Left kidney (tissue), 8 donors: ENCODE results near the gene SOD2. TPM values are rescaled to one million over a fixed set of nuclear protein-coding genes. Genes with fewer than 3 reads are reported as not detected.
"Not testable (repeated sequence)": the region's sequence is repeated elsewhere in the genome, so short reads cannot be mapped to it uniquely, and the experiment has no call there.

Experiments
- DNase-seq: peaks from one replicate; pipeline ENCODE4 v3.0.0-alpha.2; 2013
- long read RNA-seq, 8 donors: transcript quantifications; one replicate each; lab custom pipeline, GENCODE V29; 2026
- polyA plus RNA-seq: library from polyadenylated mRNA; unstranded; fragments of 120-200 nt; gene quantifications from one replicate; pipeline ENCODE4 v1.2.1, GENCODE V29; 2013; ENCODE audit not compliant: insufficient read length

Gene SOD2
- 121 TPM for polyA plus RNA-seq
- long read RNA-seq, donor 1, full-length matches to known transcripts: 35 of 65 reads
- long read RNA-seq, donor 1, partial matches to known transcripts: 30 of 65 reads
- long read RNA-seq, donor 1, other reads (novel, unspliced or antisense): 0 of 65 reads
- long read RNA-seq, donor 2, full-length matches to known transcripts: 29 of 29 reads
- long read RNA-seq, donor 2, partial matches to known transcripts: 0 of 29 reads
- long read RNA-seq, donor 2, other reads (novel, unspliced or antisense): 0 of 29 reads
- long read RNA-seq, donor 3, full-length matches to known transcripts: 15 of 15 reads
- long read RNA-seq, donor 3, partial matches to known transcripts: 0 of 15 reads
- long read RNA-seq, donor 3, other reads (novel, unspliced or antisense): 0 of 15 reads
- long read RNA-seq, donor 4, full-length matches to known transcripts: 5 of 12 reads
- long read RNA-seq, donor 4, partial matches to known transcripts: 7 of 12 reads
- long read RNA-seq, donor 4, other reads (novel, unspliced or antisense): 0 of 12 reads
- long read RNA-seq, donor 5, full-length matches to known transcripts: 24 of 24 reads
- long read RNA-seq, donor 5, partial matches to known transcripts: 0 of 24 reads
- long read RNA-seq, donor 5, other reads (novel, unspliced or antisense): 0 of 24 reads
- long read RNA-seq, donor 6, full-length matches to known transcripts: 30 of 30 reads
- long read RNA-seq, donor 6, partial matches to known transcripts: 0 of 30 reads
- long read RNA-seq, donor 6, other reads (novel, unspliced or antisense): 0 of 30 reads
- long read RNA-seq, donor 7, full-length matches to known transcripts: 47 of 53 reads
- long read RNA-seq, donor 7, partial matches to known transcripts: 0 of 53 reads
- long read RNA-seq, donor 7, other reads (novel, unspliced or antisense): 6 of 53 reads
- long read RNA-seq, donor 8, full-length matches to known transcripts: 10 of 15 reads
- long read RNA-seq, donor 8, partial matches to known transcripts: 5 of 15 reads
- long read RNA-seq, donor 8, other reads (novel, unspliced or antisense): 0 of 15 reads

DNA sequence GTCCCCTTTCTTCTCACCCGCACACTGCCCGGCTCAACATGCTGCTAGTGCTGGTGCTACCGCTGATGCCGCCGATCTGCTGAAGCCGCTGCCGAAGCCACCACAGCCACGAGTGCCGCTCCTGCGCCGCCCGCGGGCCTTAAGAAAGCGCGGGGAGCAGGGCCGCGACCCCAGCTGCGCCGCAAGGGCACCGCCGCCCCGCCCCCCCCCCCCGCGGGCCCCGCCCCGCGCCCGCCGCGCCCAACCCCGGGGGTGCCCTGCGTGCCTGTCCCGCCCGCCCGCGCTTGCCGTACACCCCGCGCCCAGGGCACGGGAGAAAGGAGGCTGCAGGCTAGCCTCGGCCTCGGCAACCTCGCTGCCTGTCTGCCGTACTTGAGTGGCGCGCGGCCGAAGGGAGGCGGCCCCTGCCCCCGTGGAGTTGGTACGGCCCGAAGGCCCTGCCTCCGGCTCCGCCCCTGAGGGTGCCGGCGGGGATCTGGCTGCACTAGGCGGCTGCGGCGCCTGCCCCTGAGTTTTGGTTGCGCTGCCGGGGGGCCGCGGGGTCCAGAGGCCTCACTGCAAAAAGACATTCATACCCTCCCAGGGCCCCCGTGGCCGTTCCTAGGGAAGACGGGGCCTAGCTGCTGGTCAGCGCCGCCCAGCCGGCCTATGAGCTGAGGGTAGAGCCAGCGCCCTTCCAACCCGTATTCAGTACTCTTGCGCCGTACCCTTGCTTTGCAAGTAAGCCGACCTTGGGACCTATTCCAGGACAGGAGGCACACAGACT, at the start of gene SOD2:
SOD2 (minus strand) TSS at position 114 of the 766 bp plus-strand sequence; CDS start at position 40, 74 bp downstream.
- peak; percentile 76 for DNase-seq

DNA sequence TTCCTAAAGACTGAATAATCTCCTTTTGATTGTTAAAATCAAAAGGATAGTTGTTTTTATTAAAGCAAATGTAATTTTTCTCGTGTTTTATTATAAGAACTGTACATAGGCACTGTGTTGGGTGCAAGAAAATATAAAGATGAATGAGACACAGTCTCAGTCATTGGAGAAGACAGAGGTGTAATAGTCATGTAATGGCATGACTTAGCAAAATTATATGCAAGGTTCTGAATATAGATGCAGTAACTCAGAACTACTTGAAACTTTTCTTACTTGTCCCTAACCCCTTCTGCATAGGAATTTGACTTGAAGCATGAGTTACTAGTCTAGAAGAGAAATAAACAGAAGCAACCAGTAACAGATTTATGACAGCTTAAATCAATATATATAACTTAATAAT, 49.1 kb upstream of the SOD2 start:
- DNase-seq: no peak

- no peak for DNase-seq
Measured at GRCh38 chr6:159739341-159739740, 46.3 kb upstream of the SOD2 start.

GRCh38 chr6:159736908-159737307, 43.9 kb upstream of the SOD2 start:
- DNase-seq: no peak

DNA sequence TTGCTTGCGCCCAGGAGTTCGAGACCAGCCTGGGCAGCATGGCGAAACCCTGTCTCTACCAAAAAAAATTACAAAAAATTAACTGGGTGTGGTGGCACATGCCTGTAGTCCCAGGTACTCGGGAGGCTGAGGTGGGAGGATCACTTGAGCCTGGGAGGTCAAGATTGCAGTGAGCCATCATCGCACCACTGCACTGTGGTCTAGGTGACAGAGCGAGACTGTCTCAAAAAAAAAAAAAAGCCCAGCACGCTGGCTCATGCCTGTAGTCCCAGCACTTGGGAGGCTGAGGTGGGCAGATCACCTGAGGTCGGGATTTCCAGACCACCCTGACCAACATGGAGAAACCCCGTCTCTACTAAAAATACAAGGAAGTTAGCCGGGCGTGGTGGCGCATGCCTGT, 40.4 kb upstream of the SOD2 start:
- DNase-seq: not testable (repeated sequence)

DNA sequence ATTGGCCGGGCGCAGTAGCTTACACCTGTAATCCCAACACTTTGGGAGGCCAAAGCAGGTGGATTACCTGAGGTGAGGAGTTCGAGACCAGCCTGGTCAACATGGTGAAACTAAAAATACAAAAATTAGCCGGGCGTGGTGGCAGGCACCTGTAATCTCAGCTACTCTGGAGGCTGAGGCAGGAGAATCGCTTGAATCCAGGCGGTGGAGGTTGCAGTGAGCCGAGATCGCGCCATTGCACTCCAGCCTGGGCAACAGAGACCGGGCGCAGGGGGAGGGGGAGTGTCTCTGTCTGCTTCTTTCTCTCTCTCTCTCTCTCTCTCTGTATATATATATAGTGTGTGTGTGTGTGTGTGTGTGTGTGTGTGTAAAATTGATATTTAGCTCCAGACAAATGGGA, 39.5 kb upstream of the SOD2 start:
- DNase-seq: not testable (repeated sequence)

GRCh38 chr6:159730332-159730676, 37.3 kb upstream of the SOD2 start:
- DNase-seq: no peak

- DNase-seq: peak; percentile 6
Measured at GRCh38 chr6:159729598-159730331, 36.7 kb upstream of the SOD2 start.

GRCh38 chr6:159728531-159728964, 35.5 kb upstream of the SOD2 start:
- peak; percentile 15 for DNase-seq

- peak; percentile 44 for DNase-seq
Measured at GRCh38 chr6:159727717-159728445, 34.8 kb upstream of the SOD2 start.

DNA sequence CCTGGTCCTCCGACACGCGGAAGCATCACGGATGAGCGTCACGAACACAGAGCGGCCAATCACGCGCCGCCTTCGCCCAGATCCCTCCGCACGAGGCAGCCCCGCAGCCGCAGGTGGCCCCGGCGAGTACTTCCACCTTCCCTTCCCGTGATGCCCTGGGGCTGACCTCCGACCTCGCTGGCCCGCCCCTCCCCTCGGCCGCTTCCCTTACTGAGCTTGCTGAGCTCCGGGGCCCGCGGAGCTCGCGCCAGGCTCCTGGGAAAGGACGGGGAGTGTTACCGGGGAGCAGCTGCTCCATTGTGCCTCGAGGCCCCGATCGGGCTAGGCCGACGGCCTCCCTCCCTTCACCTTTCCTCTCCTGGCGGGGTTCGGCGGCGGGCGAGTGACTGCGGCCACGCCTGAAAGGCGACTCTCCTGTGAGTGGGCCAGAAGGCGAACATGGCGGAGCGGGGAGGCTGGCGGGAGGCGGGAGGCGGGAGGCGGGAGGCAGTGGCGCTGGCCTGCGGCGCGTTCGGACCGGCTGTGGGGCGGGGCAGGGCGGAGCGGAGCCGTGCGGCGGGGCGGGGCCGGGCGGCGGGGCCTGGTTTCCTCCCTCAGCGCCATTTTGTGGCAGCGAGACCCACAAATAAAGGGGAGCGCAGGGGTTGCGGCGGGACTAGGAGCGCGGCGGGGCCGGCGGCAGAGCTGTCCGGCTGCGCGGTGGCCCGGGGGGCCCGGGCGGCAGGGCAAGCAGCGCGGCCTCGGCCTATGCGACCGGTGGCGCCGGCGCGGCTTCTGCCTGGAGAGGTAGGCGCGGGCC, 34.1 kb upstream of the SOD2 start, which contains the start of gene WTAP:
WTAP (plus strand) TSS at position 589 of the 799 bp plus-strand sequence. CDS start 8,760 bp downstream, outside the sequence.
- DNase-seq: peak; percentile 94

- DNase-seq: no peak
Measured at GRCh38 chr6:159726255-159726917, 33.3 kb upstream of the SOD2 start.

DNA sequence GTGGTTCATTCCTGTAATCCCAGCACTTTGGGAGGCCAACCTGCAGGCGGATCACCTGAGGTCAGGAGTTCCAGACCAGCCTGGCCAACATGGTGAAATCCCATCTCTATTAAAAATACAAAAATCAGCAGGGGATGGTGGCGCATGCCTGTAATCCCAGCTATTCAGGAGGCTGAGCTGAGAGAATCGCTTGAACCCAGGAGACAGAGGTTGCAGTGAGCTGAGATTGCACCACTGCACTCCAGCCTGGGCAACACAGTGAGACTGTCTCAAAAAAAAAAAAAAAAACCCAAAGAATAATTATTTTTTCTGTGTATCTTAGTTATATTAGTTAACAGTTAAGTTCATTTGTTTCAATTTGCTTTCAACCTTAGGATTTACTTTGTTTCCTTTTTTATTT, 32.2 kb upstream of the SOD2 start:
- DNase-seq: not testable (repeated sequence)

- no peak for DNase-seq
Measured at GRCh38 chr6:159724778-159725177, 31.7 kb upstream of the SOD2 start.

GRCh38 chr6:159723259-159723658, 30.2 kb upstream of the SOD2 start:
- DNase-seq: no peak

GRCh38 chr6:159722655-159723054, 29.6 kb upstream of the SOD2 start:
- no peak for DNase-seq

GRCh38 chr6:159721981-159722380, 28.9 kb upstream of the SOD2 start:
- not testable (repeated sequence) for DNase-seq

DNA sequence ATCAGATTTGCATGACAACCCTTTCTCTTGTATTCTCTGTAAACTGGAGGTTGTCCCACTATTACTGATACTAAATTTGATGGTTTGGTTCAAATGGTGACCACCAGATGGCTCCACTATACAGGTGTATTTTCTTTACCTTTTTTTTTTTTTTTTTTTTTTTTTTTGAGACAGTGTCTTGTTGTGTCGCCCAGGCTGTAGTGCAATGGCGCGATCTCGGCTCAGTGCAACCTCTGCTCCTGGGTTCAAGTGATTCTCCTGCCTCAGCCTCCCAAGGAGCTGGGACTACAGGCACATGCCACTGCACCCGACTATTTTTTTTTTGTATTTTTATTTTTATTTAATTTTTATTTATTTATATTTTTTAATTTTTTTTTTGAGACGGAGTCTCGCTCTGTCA, 27.7 kb upstream of the SOD2 start:
- peak; percentile 34 for DNase-seq

DNA sequence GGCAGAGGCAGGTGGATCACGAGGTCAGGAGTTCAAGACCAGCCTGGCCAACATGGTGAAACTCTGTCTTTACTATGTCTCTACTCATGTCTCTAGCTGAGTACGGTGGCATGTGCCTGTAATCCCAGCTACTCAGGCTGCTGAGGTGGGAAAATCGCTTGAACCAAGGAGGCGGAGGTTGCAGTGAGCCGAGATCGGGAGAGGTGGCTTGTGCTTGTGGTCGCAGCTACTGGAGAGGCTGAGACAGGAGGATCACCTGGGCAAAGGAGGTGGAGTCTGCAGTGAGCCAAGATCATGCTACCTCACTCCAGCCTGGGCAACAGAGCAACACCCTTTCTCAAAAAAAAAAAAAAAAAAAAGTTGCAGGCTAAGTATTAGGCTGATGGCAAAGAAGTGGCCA, 26.2 kb upstream of the SOD2 start:
- DNase-seq: no peak
